ENCODE data around the gene METTL26. TPM values are rescaled to one million over a fixed set of nuclear protein-coding genes. Genes with fewer than 3 reads are reported as not detected.

Gene METTL26
- total and polyA plus RNA-seq, 2 of the 8 experiments (the other 6 are each of a cell fraction or from before 2014, with no cell fraction given) = 100 to 186 TPM

GRCh38 chr16:596736-597060 lies 39.4 kb downstream of the METTL26 start:
- peaks cover 14 to 26% of the 10 kb centered on the region in 2 experiments for H4K20me1 ChIP-seq (replicated peaks in 1 of 2; ENCODE audit: control insufficient read depth in 1 of 2, insufficient read depth in 2 of 2, low read length in 2 of 2)
- H3K9ac ChIP-seq (replicated peaks in 1 of 4; ENCODE audit: extremely low read depth in 1 of 4, low read depth in 3 of 4, low read length in 3 of 4) = no peak overlapping the region
- no peak overlapping the region for H2BK20ac ChIP-seq (ENCODE audit: low read length)
- no peak overlapping the region for H3K18ac ChIP-seq (ENCODE audit: extremely low read depth, low read length)
- H2BK15ac ChIP-seq (ENCODE audit: low read length) = no peak overlapping the region
- H3K4me2 ChIP-seq (ENCODE audit: insufficient read depth in 1 of 2, low read depth in 2 of 2, low read length in 2 of 2) = no peak overlapping the region
- H3K23me2 ChIP-seq (ENCODE audit: low read depth, low read length) = no peaks in the 10 kb centered on the region
- H2BK5ac ChIP-seq (ENCODE audit: low read depth, low read length) = no peak overlapping the region
- no peak overlapping the region for H4K5ac ChIP-seq (ENCODE audit: insufficient read length, low read depth, low read length)
- H3K79me2 ChIP-seq (ENCODE audit: control insufficient read depth in 1 of 2, insufficient read depth in 2 of 2, low read length in 2 of 2) = peaks cover 0 to 6% of the 10 kb centered on the region in 2 experiments; a peak in 2 of 4 replicates
- H3K4ac ChIP-seq (replicated peaks; ENCODE audit: insufficient read length, low read depth, low read length) = no peak overlapping the region
- no peak overlapping the region for H4K91ac ChIP-seq (replicated peaks; ENCODE audit: insufficient read length, low read length)
- peaks cover 0 to 4% of the 10 kb centered on the region in 2 experiments; a peak in 1 of 4 replicates for H3K9me3 ChIP-seq (ENCODE audit: insufficient read depth in 2 of 2, low read depth in 1 of 2, low read length in 1 of 2)
- peaks cover 10% of the 10 kb centered on the region; the same call in 1 of the 2 replicates for H3K79me1 ChIP-seq (ENCODE audit: low read depth, low read length)
- 97% methylated on average over 12 of the region's 12 CpGs; no CpG with 5 or more reads in 1 of the 2 experiments for WGBS, 2 experiments (ENCODE audit: extremely low coverage in 1 of 2, insufficient coverage in 1 of 2, insufficient read length in 1 of 2, insufficient replicate concordance in 2 of 2, low coverage in 1 of 2, low lambda C conversion rate in 2 of 2, missing lambda C conversion rate in 1 of 2)
- no peak for DNase-seq (ENCODE audit: low read depth in 1 of 2, low spot score in 2 of 2)
- no peak overlapping the region for H3K56ac ChIP-seq (replicated peaks; ENCODE audit: insufficient read length, low read depth, low read length)
- no peak for FAIRE-seq
- peaks cover 0 to 2% (median 0%) of the 10 kb centered on the region in 4 experiments; a peak in 1 of 7 replicates for H3K4me1 ChIP-seq (replicated peaks in 1 of 4; ENCODE audit: control insufficient read depth in 3 of 4, insufficient read depth in 4 of 4, low read length in 3 of 4)
- no peak overlapping the region for H2BK120ac ChIP-seq (replicated peaks; ENCODE audit: low read depth, low read length)
- H2AFZ ChIP-seq (ENCODE audit: low read length) = no peak overlapping the region
- peaks cover 0 to 3% (median under 1%) of the 10 kb centered on the region in 4 experiments; a peak in 2 of 8 replicates for H3K36me3 ChIP-seq (ENCODE audit: control insufficient read depth in 2 of 4, insufficient read depth in 4 of 4, low read length in 3 of 4)
- H2BK12ac ChIP-seq (ENCODE audit: low read depth, low read length) = no peak overlapping the region
- POLR2A ChIA-PET (ENCODE audit: partially characterized antibody) = interaction anchor here (1.2 to 1.6 kb wide), 2 partner anchors 9 to 14 kb away, joined by 3 read pairs; no protein-coding TSS in a partner anchor
- no peak for TF ChIP-seq SIRT6 (IDR thresholded peaks at IDR 0.05; ENCODE audit: low read length)
- no peak for TF ChIP-seq HDAC6 (IDR thresholded peaks at IDR 0.05; ENCODE audit: low read depth, low read length)
- no peak overlapping the region for H3K27ac ChIP-seq (ENCODE audit: low read depth, low read length)
- H3K23ac ChIP-seq (ENCODE audit: insufficient read length) = no peak overlapping the region
- H3K27me3 ChIP-seq (replicated peaks in 1 of 4; ENCODE audit: control insufficient read depth in 3 of 4, extremely low read depth in 1 of 4, insufficient read depth in 3 of 4, low read length in 3 of 4) = peaks cover 0 to 11% (median 6%) of the 10 kb centered on the region in 4 experiments; a peak in 3 of 7 replicates
- no peak overlapping the region for H3K14ac ChIP-seq (ENCODE audit: insufficient read length)
- no peak overlapping the region for H3K4me3 ChIP-seq (ENCODE audit: extremely low read depth in 1 of 4, insufficient read depth in 2 of 4, low read depth in 3 of 4, low read length in 4 of 4)
- no peak overlapping the region for H4K8ac ChIP-seq (ENCODE audit: extremely low read depth, insufficient read depth, low read length)
- no peak overlapping the region for H2AK5ac ChIP-seq (ENCODE audit: low read depth, low read length)
- CTCF ChIA-PET (ENCODE audit: partially characterized antibody) = interaction anchor here (0.7 to 2.4 kb wide), 2 partner anchors 9 to 25 kb away, joined by 3 to 7 read pairs; no protein-coding TSS in a partner anchor

All from H1 (cell line).